ENCODE measurements around the gene ATXN7L3B.
"Not testable (repeated sequence)": the region's sequence is repeated elsewhere in the genome, so short reads cannot be mapped to it uniquely, and the experiment has no call there.

The ATXN7L3B gene, protein sequence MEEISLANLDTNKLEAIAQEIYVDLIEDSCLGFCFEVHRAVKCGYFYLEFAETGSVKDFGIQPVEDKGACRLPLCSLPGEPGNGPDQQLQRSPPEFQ

DNA sequence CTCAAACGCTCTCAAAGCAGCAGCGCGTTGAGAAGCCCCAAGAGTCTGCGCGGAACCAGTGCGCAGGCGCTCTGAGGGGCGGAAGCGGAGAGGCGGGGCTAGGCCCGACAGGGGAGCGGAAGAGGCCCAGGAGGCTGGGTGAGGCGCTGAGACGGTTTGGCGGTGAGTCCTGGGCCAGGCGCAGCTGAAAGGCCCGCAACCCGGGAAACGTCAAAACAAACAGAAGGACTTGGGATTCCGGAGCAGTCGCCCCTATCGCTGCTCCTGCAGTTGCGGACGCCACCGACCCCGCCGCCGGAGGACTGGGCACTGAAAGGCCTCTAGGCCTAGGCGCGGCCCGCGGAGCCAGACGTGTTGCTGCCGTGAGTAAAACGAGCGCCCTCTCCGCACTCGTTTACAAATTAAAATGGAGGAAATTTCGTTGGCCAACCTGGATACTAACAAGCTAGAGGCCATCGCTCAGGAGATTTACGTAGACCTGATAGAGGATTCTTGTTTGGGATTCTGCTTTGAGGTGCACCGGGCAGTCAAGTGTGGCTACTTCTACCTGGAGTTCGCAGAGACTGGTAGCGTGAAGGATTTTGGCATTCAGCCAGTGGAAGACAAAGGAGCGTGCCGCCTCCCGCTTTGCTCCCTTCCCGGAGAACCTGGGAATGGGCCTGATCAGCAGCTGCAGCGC is at the start of gene ATXN7L3B:
Gene ATXN7L3B, plus strand, starts transcription at position 129 of the 679 bp plus-strand sequence. Its CDS starts 278 bp downstream, at position 407.
- peak; percentile 97 for DNase-seq

DNA sequence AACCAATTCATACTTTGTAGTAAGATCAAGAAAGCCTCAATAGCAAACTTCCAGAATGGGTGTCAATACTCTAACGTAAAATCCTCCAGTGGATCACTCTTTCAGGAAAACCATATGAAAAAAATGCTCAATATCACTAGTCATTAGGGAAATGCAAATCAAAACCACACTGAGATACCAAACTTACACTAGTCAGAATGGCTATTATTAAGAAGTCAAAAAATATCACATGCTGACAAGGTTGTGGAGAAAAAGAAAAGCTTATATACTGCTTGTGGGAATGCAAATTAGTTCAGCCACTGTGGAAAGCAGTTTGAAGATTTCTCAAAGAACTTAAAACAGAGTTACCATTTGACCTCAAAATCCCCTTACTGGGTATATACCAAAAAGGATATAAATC is 49.5 kb upstream of the ATXN7L3B start:
- DNase-seq, result no peak

DNA sequence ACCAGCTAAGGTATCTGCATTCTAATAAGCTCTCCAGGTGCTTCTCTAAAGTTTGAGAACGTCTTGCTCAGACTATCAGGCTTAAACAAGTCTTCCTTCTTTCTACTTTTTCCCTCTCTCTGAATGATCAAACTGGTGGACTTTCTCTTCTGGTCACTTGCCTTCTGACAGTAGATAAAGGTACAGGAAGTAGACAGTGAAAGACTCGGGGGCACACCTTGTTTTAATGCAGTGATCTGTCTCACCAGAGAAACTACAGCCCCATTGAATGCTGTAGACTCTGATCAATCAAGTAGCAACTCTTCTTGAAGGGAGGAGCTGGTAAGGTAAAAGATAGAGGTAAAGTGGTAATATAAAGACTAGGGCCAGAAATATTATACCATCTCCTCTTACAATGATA is 48.1 kb upstream of the ATXN7L3B start:
- DNase-seq, result no peak

DNA sequence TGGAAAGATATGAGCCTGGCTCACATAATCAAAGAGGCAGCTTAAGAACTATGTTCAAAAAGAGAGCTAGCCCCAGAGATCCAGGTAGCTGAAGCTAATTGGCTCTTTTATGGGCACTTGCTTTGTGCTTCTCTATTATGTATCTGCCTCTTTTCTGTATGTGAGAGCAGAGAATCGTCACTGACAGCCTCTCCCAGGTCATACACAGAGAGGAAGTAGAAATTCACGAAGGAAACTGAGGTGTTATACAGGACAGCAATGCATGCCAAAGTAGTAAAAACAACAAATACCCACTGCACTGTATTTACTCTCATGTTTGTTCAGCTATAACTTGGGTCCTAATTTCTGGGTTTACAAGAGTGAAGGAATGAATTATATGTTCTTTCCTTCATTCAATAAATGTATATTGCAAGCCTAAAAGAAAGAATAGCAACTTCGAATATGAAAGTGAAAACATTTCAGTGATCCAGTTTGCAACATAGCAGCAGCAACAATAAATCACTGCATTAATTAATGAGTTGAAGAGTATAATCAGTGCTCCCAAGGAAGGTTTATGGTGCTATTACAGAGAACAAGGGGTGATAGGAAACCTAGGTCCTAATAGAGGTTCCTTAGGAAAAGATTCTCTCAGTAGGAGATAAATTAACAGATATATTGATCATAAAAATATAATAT is 47.1 kb upstream of the ATXN7L3B start:
- DNase-seq, result no peak

DNA sequence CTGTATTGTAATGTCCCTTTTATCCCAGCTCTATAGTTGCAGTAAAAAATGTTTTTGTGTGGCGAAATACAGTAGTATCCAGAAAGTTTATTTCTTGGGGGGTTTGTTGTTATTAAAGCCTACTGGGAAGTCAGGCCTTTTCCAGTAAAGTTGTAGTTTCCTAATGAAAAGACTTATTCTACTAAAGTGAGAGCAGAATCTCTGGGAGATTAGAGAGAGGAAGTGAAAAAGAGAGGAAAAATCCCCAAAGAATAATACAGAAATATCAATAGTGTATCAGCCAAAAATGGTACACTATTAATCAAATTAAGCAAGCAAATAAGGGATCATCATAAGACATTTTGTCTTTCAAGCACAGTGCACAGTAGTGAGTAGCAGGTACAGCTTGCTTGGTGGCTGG is 46.3 kb upstream of the ATXN7L3B start:
- no peak for DNase-seq

DNA sequence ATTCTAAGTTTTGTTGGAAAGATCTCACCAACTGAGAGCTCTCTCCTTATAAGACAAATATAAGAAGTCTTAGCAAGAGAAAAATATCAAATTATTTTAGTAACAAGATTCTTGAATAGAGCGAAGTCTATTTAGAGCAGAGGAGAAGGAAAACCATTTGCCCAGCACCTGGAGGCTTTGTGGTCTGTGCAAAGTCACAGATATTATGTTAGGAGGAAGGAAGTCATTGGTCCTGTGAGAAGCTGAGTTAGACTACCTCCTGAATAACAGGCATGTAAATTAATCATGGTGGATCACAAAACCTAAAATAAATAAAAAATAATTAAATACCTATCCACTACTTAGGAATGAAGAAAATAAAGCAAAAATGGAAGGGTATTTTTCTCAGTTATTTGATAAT is 38.4 kb upstream of the ATXN7L3B start:
- DNase-seq, result no peak

DNA sequence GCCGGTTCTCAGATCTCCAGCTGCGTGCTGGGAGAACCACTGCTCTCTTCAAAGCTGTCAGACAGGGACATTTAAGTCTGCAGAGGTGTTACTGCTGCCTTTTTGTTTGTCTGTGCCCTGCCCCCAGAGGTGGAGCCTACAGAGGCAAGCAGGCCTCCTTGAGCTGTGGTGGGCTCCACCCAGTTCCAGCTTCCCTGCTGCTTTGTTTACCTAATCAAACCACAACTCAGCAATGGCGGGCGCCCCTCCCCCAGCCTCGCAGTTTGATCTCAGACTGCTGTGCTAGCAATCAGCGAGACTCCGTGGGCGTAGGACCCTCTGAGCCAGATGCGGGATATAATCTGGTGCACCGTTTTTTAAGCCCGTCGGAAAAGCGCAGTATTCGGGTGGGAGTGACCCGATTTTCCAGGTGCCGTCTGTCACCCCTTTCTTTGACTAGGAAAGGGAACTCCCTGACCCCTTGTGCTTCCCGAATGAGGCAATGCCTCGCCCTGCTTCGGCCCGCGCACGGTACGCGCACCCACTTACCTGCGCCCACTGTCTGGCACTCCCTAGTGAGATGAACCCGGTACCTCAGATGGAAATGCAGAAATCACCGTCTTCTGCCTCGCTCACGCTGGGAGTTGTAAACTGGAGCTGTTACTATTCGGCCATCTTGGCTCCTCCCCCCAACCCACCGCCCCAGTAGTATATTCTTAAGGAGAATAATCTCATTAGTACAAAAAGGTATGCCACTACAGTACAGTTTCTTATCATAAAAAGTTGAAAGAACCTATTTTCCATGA is 28.6 kb upstream of the ATXN7L3B start:
- not testable (repeated sequence) for DNase-seq

DNA sequence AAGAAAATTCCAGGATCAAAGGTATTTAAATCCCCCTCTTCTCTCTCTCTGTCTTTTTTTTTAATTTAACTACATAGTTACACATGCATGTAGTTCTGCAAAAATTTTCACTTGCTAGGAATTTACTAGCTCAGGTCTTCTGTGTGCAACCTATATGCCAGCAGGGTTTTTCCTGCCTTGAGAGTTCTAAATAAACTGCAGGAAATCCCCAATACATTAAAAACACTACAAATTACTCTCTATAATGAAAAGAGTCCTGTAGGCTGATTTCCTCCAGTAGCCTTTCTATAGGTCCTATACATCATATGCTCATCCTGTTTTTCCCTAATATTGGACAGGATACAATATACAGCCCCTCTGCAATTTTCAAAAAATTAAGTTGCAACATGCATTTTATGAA is 27.7 kb upstream of the ATXN7L3B start:
- no peak for DNase-seq

DNA sequence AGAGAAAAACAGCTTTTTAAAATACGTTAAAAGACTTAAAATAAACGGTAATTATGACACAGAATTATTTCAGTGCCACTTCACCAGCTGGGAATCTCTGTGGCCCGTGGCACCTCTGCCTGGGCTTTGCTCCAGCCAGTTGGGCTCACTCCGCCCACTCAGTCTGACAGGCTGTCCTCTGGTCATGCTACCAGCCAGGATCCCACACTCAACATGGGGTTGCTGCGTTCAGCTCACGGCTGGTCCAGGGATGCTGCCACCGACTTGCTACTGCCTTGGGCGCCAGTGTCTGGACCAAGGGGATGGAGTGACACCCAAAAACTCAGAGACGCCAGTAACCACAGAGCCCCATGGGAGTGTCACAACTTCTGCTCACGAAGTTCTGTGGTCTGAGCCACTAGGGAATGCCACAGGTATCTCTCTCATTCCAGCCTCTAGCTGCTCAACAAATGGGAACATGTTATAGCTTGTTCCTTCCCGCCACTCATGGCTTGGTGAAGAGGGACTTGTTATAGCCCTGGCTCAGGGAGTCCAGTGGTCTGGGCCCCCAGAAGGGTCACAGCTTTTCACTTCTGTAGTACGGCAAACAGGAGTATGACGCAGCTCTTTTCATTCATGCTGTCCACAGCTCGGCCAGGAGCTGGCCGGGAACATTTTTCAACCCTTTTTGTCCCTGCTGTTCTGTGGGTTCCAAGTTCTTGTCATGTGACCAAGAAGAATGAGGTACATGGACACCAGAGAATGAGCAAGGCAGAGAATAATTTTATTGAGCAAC is 23.4 kb upstream of the ATXN7L3B start:
- no peak for DNase-seq

DNA sequence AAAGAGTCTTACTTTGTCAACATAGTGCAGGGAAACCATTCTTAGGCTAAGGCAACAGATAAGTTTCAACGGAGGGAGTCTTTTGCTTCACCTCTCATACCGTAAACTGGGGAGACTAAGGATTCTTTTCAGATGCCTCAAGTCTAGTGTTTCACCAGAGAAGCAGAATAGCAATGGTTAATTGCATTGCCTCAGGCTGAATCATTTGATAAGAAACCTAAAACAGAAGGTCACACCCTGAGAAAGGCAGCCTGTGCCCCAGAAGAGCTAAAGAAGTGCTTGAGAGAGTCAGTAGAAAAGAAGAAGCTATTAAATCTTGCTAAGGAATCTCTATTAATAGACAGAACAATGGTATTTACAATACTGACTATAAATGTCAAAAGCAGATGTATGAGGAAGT is 21.8 kb upstream of the ATXN7L3B start:
- no peak for DNase-seq

DNA sequence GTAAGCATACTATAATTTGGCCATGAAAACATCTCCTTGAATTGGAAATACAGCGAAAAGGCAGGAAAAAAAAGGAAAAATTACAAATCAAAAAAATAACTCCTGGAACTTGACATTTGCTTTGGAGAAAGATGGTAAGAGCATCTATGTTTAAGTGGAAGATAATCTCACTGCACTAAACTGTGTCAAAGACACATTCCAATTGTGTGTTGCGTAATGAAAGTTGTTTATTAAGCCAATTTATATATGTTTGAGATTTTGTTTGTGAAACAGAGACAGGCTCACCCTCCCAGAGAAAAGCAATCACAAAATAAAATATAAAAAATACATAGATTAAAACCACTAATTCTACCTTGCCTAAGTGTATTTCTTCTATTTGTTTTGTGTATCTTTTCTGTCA is 11.1 kb upstream of the ATXN7L3B start:
- DNase-seq, result no peak

DNA sequence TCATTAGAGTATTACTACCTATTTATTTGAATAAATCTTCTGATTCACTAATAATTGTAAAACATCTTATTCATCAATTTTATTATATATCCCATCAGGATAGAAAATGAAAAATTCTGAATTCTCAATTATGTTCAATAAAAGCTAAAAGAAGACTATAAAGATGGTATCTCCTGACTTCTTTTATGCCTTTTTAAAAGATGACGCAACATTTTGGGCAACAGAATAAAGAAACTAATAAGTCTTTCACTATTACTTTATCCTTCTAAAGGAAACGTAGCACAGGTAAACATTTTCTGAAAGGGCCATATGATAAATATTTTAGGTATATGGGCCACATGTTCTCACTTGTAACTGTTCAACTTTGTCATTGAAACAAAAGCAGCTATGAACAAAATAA is 10.1 kb upstream of the ATXN7L3B start:
- no peak for DNase-seq

DNA sequence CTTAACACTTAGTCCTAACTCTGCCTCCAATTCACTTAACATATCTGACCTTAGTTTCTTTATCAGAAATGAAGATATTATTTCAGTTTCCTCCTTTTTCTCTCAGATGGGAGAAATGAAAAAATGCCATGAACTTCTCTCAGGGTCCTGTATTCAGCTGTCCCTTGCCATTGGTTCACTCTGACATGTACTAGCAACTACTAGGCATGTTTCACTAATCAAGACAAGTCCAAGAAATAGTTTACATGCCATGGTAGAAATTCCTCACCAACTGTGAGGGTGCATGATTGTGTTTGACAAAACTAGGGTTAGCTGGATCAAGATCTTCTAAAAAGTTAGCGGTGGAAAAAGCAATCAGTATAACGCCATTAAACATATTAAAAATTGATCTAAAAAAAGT is 7.0 kb upstream of the ATXN7L3B start:
- DNase-seq, result no peak

DNA sequence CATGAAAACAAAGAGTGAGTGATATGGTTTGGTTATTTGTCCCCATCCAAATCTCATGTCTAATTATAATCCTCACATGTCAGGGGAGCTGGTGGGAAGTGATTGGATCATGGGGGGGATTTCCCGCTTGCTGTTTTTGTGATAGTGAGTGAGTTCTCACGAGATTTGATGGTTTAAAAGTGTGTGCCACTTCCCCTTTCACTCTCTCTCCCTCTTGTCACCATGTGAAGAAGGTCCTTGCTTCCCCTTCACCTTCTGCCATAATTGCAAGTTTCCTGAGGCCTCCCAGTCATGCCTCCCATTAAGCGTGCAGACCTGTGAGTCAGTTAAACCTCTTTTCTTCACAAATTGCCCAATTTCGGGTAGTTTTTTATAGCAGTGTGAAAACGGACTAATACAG is 2.1 kb upstream of the ATXN7L3B start:
- no peak for DNase-seq

DNA sequence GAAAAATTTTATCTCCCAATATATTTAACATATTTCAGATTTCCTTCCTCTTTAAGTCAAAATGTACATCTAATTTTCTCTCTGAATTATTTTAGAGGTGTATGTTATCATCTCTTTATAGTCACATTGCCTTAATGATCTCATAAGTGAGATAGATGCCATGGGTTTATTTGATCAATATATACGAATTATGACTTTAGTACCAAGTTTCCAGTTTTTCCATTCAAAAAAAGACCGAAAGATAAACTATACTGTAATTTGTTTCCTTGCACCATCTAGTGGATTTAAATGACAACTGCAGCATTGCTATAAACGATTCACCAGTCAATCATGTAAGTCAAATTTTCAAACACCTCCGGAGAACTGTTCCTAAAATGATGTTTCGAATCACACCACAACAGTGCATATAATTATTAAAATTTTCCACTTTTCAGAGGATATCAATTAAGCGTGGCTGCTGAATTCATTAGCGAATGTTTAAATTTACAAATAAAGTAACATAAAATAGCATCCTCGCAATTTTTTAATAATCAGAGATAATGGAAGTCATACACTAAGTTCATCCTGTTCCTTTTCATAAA is 419 bp upstream of the ATXN7L3B start:
- no peak for DNase-seq

DNA sequence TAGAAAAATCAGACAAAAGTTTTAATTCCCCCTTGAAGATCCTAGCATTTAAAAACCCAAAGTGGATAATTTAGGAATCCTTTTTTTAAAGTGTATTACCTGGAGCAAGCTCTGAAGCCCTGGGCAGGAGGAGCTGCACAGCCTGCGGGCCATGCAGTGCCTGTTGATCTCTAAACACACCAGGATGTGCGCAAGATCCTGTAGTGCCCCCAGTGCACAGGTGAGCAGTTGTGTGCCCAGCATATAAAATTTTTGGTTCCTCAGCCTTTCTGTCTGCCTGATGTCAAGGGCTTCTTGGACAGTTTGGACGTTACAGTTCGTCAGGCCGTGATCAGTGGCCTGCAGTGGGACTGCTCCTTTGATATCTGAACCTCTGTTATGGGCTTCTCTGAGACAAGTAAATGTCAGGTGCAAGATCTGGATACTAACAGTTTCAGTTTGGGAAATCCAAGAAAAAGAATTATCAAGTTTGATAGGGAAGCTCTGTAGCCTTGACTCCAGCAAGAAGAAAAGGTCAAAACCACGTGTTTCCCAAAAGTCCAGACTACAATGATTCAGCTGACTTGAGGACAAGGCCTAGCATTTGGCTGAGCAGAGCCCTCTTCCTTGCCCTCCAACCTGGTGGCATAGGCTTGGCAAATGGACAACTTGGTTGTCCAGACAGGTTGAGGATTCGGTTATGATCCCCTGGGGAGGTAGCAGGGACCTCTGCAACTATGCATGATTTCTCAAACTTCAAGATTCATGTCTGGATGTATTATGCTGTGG is 1.0 kb downstream of the ATXN7L3B start:
- DNase-seq, result no peak

DNA sequence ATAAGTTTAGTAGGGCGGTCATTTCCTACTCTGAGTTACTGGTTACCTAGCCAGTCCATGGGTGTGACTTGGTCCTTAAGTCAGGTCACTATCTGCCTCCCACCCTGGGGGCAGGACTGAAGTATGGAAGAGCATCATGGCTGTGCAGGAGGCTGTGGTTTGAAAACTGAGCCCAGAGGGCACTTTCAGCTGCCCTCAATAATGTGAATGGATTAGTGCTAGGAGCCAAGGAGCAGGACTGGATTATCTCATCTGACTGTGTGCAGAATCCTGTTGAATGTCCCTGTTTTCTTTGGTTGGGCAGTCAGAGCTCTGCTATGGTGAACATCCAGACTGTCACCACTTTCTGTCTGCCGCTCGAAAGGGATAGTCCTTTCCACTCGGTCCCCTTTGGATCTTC is 1.6 kb downstream of the ATXN7L3B start:
- DNase-seq, result no peak

DNA sequence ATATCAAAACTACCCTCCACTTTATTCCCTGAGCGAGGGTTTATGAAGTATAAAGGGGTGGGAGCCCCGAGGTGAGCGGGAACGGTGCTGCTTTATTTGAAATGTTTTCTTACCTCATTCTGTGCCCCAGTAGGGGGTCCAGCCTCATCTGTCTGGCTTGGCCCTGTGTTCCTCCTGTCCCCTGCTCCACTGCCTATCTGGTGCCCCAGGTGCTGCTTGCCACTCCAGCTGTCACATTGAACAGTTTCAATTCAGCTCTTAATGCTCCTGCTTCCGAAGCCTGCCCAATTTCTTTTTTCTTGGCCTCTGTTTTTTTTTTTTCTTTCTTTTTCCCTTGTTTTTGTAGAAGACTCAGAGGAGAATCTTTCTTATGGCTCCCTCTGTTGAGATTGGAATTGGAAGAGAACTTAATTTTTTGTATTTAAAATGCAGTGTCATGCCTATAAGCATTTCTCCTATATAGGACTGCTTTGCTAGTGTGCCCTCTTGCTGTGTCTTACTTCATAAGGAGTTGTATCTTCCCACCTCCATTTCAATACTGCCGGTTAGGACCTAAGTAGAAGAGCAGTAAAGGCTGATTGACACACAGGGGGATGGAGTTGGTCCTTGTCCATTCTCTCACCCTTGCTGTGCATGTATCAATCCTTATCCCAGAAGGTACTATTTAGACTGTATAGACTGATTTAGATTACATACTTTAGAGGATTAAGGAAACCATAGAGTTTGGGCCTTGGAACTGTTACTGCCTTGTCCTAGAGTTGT is 2.3 kb downstream of the ATXN7L3B start:
- DNase-seq, result no peak

DNA sequence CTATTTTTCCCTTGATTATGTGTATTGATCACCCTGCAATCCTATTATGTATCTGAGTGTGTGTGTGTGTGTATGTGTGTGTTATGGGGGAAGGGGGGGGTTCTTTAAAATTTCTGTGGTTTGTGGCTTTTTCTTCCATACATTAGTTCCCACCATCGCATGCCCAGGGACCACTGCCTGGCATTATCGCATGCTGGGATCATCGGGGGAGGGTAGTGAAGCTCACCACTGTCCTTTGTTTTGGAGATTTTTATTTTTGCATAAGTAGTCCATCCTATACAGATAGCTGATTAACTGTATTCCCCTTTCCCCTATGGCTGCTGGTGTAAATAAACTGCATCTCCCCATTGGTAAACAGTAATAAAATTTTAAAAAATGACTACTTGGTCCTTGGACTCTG is 3.4 kb downstream of the ATXN7L3B start:
- no peak for DNase-seq

DNA sequence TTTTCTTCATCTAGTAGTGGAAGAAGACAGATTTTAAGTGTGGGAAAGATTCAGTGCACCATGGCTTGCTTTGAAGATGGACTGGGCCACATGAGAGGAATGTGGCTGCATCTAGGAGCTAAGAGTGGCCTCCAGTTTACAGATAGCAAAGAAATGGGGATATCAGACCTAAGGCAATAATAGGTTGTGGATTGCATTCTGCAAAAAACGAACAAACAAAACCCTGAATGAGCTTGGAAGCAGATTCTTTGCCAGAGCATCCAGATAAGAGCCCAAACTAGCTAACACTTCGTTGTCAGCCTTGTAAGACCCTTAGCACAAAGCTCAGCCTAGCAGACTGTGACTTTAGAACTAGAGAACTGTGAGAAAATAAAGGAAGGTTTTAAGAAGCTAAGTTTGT is 9.6 kb downstream of the ATXN7L3B start:
- no peak for DNase-seq

DNA sequence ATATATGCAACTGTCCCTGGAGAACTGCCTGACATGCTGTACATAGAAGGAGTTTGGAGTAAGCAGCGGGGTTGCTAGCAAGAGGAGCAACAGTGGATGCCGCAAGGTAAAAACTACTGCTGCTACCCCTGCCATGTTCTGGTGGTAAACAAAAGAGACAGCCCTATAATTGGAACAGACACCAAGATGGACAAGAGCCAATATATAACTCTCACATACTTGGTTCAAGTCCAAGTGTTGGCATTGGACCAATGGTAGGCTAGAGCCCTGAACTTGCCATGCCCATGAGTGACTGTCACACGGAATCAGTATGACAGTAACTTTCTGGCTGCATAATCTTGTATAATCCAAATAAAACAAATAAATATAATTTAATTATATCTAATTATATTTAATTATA is 13.7 kb downstream of the ATXN7L3B start:
- DNase-seq, result no peak

Data from right forelimb (tissue), 1 donor.